Germinal center (tissue), 1 donor: ENCODE results near the gene CD300LF.

Experiments used
- DNase-seq: peaks from one replicate; pipeline ENCODE4 v3.0.0; 2012; ENCODE audit warnings: mixed read lengths, low spot score

The CD300LF gene

DNA sequence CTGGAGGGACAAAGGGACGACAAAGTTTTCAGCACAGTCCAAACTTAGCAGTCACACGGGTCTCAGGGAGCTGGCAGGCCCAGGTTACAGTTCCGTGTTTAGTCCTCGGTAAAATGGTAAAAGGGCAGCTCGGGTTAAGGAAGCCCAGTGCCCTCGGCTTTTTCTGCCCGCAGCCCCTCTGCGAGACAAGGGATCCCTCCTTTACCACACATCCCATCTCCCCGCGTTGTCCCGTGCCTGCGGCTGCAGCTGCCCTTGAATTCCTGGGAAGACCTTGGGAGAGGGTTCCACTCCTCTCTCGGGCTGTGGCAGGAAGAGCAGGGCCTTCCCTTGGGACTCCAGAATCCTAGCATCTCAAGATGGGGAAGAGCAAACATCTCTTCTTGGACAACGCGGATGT lies 17.1 kb upstream of the CD300LF start:
- DNase-seq: no peak

DNA sequence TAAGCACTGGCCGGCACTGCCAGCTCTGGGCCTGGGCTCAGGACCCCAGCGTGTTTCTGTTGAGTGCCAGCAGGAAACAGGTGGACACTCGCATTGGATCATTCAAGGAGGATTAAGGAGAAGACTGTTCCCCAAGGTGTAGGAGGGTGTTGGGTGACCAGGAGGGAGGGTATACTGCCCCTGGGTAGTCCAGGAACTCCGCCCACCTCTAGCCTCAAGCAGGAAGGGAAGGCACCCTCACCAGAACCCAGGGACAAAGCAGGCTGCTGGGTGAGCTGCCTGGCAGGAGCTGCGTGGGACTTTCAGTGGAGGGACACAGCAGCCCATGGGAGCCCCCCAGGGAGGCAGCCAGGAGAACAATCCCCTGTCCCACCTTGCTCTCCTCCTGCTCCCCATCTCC lies 16.6 kb upstream of the CD300LF start:
- no peak for DNase-seq

DNA sequence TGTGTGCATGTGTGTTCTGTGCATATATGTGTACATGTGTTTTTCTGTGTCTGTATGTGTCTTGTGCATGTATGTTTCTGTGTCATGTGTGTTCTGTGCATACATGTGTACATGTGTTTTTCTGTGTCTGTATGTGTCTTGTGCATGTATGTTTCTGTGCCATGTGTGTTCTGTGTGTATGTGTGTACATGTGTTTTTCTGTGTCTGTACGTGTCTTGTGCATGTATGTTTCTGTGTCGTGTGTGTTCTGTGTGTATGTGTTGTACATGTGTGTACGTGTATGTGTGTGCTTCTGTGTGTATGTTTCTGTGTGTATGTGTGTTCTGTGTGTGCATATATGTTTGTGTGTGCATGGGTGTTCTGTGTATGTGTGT lies 16.0 kb upstream of the CD300LF start:
- no peak for DNase-seq

DNA sequence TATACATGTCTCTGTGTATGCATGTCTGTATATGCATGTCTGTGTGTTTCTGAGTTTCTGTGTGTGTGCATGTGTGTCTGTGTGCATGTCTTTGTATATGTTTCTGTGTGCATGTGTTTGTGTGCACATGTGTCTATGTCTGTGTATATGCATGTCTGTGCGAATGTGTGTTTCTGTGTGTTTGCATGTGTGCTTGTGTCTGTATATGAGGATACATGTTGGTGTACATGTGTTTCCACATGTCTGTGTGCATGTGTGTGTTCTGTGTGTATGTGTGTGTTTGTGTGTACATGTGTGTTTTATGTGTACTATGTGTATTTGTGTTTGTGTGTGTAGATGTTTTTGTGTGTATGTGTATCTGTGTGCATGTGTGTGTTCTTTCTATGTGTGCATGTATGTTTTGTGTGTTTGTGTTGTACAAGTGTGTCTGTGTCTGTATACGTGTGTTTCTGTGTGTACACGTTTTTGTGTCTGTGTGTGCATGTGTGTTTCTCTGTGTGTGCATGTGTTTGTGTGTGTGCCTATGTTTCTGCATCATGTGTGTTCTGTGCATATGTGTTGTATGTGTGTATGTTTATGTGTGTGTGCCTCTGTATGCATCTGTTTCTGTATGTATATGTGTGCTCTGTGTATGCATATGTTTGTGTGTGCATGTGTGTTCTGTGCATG lies 15.4 kb upstream of the CD300LF start:
- DNase-seq: no peak

DNA sequence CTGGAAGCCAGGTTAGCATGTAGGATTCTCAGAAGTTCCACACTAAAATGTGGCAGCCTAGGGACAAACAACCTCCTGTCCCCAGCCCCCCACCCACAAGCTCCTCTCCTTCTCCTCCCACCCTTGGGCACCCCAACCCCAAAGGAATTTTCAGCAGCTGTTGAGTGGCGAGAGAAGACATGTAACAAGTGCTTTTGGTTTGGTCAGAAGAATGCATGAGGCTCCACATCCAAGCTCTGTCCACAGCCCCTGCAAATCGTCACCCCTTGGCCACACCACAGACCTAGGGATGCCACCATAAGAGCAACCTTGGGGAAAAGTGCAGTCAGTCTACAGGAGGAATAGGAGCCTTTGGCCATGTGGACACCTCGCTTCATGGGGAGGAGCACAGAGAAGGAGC lies 12.4 kb upstream of the CD300LF start:
- no peak for DNase-seq

DNA sequence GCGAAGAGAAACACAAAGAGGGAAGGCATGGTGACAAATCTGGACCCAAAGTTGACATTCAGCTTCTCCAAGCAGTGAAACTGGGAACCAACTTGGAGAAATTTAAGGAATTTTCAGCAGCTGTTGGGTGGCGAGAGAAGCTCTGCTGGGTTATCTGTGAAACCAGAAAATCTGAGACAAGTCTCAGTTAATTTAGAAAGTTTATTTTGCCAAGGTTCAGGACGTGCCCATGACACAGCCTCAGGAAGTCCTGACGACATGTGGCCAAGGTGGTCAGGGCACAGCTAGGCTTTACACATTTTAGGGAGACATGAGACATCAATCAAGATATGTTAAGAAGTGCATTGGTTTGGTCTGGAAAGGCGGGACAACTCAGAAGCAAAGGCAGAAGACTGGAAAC lies 11.2 kb upstream of the CD300LF start:
- DNase-seq: no peak

DNA sequence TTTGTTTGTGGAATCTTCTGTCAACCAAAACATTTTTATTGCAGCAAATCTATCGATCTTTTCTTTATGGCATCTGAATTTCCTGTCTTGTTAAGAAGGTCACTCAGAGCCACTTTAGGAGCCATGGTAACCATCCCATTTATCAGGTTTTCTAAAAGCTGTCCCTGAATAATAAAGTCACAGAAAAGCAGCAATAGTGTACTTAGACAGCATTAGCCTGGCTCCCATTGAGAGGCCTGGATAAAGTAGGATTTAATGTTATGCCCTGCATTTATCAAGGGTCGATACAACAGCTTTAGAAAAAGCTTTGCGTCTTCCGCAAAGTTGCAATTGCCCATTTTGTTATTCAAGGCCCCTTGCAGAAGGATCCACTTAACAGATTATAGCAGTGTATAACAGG lies 10.1 kb upstream of the CD300LF start:
- DNase-seq: no peak

DNA sequence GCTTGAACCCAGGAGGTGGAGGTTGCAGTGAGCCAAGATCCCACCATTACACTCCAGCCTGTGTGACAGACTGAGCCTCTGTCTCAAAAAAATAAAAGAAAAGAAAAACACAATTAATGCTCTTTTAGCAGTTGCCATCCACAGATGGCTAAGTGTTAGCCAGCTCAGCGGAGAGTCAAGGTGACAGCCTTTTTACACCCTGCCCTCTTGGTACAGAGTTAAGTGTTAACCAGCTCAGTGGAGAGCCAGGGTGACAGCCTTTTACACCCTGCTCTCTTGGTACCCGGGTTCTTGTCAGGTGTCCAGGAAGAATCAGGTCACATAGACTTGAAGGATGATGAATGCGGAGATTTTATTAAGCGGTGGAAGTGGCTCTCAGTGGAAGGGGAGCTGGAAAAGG lies 7.8 kb upstream of the CD300LF start:
- DNase-seq: no peak

DNA sequence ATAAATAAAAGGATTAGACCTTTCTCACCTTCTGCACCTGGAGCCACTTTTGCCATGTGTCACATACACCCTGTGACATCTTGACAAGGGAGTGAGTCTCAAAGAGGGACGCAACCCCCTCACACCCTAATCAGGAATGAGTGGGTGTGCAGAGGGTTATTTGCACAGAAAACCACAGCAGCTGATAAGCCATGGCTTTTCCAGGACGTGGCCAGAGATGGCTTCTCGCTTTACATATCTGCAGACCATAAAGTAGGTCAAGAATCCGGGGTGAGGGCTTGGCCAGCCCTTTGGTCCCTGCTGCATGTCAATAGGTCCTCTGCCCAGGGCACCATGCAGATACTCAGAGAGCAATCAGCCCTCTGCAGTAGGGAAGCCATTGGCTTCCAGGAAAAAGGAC lies 2.4 kb upstream of the CD300LF start:
- DNase-seq: no peak

DNA sequence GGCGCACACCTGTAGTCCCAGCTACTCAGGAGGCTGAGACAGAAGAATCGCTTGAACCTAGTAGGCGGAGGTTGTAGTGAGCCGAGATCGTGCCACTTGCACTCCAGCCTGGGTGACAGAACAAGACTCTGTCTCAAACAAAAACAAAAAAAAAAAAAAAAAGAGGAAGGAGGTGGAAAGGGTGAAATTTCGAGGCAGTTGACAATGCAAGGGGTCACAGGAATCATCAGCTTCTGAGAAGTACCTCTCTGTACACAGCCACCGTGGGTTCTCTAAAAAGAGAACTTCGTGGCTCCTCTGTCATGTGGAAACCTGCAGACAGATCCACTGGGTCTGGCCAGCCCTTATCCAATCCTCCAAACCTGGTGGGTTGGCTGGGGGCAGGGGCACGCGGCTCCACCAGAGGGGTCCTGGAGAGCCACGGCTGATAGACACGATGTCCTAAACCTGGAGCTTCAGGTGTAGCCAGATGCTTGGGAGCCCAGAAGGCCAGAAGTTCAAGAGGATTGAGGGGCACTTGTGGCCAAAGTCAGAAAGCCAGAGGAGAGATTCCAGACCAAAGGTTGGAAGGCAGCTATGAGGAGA lies 540 bp upstream of the CD300LF start:
- DNase-seq: no peak

DNA sequence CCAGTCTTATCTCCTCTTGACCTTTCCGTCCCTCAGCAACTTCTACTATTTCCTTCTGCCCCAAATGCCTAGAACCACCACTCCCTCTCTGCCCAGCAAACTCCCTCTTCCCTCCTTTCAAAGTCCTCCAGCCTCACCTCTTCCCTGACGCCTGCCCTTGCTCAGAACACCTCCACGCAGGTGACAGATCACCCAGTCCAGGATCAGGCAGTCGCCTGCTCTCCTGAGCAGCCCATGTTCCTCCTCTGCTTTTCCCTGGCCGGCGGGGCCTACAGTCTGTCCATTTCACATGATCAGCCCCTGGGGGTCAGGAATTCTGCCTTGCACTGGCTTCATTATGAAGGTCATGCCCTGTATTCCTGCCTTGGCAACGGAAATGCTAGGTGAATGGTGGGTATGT lies 422 bp downstream of the CD300LF start:
- no peak for DNase-seq

DNA sequence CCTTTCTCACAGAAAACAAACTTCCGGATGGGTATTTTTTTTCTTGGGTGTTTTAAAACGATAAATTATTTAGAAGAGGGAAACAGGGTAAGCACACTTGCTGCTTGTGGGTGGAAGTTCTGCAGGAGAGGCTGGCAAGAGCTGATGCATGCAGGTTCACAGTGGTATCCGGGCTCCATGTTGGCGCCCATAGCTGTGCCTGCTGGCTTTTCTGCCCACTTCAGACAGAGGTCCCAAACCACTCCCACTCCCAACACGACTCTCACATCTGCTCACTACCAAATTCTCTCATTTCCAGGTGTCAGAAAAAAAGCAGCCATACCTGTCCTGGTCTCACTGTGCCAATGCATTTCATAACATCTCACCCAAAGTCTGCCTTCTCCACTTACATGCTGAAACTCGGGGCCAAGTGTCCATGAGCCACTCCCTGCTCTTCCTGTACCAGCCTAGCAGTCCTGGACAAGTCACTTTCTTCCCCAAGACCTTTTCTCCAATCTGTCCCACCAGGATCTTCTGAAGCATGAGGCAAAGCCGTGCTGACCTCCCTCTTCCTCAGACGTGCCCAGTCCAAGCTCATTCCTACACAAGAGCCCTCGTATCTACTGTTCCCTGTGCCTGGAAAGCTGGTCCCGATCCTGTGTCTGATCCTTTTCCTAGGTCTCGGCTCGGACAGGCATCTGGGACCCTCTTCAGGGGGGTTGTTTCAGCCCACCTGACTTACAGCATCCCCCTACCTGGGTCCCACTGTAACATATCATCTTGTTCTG lies 1.5 kb downstream of the CD300LF start:
- no peak for DNase-seq

DNA sequence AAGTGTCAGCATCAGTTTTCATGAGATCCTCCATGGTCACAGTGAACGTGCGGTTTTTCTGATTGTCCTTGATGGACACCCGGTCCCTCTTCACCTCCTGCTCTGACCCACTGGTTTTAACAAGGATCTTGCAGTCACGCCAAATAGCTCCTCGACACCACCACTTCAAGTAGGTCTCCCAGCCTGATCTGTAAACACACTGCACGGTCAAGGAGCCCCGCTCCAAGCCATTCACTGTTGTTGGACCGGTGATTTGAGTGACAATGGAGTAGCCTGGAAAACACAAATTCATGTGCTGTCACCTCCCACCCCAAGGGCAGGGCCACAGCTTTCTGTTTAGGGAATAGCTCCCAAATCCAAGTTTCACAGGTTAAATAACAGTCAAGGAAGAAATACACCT lies 8.2 kb downstream of the CD300LF start:
- no peak for DNase-seq

DNA sequence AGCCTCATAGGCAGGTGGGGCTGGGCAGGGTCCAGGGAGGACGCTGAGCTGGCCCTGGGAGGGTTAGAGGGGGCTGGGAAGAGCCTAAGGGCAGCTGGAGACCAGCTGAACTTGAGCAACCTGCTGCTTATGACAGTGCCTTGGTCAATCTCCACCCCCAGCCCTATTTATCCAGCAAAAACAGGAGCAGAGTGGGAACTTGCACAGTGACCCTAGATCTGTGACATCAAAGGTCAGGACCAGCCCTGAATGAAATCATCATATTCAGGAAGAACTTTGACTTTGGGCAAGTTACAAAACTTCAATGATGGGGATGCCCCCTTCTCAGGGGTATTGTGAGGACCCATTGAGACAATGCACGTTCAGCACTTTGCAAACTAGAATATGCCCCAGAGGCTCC lies 9.4 kb downstream of the CD300LF start:
- DNase-seq: no peak

DNA sequence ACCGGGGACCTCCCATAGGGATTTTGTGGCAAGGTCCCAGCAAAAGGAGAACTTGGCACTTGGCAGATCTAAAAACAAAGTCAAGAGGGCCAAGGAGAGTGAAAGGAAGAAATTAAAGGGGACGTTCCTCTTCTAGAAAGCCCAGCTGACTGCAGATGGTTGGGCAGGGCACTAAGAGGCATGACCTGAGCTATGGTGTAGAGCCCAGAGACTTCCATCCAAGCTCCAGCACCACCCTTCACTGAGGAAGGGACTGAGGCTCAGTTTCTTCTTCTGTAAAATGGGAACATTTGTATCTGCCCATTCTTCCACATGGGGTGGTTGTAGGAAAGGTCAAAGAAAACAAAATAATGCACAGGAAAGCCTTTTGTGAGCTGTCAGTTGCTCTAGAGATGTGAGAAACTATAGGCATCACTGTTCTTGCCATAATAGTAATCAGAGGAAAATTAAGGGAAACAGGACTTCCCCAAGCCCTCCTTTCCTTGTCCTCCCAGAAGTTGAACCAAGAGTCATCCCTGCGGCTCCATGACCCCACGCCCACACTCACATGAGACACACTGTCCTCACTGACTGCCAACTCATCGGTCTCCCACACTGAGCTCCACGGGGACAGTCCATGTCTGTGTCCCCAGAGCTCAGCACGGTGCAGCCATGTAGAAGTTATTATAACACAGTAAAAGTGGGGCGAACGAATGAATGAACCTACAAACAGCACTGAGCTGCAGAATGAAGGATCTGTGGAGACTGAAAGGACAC lies 10.4 kb downstream of the CD300LF start:
- DNase-seq: no peak

DNA sequence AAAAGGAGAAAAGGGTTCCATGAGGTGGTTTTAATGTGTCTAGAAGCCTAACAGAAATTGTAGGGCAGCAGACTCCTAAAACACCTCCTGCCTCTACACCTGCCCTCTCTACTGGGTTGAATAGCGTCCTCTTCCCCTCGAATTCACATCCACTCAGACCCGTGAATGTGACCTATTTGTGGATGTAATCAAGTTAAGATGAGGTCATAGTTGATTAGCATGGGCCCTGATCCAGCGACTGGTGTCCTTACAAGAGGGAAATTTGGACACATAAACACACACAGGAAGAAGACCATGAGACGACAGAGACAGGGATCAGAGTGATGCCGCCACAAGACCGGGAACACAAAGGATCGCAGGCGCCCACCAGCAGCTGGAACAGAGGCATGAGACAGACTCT lies 13.5 kb downstream of the CD300LF start:
- no peak for DNase-seq

DNA sequence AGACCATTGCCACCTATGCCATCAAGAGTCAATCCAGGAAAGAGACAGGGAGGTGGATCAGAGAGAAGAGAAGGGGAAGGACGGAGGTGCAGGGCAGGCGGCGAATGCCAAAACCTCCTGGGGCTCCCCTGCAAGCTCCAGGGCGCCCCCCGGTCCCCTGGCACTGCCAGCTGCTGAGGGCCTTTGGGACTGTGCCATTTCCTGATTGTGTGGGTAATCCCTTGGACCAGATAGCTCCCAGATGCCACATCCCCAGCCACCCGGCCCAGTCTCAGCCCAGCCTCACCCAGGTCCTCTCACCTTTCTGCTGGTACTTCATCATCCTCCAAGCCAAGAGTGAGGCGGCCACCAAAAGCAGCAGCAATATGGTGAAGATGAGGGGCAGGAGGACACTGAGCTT lies 14.7 kb downstream of the CD300LF start:
- DNase-seq: no peak

DNA sequence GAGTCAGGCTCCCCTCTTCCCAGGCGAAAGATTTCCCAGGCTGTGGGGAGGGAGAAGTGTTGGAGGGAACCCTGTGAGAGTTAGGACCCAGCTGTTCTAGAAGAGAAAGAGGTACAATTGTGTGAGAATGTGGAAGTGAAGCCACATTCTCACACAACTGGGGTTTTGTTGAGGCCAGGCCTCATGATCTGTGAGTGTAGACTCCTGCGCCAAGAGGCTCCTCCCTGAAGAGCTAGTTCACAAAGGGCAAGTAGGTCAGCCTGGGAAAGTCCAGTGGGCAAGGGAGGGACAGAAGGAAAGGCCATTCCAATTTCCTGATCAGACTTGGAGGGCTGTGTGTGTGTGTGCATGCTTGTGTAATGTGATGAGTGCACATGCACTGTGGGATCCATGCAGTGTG lies 15.2 kb downstream of the CD300LF start:
- DNase-seq: no peak

DNA sequence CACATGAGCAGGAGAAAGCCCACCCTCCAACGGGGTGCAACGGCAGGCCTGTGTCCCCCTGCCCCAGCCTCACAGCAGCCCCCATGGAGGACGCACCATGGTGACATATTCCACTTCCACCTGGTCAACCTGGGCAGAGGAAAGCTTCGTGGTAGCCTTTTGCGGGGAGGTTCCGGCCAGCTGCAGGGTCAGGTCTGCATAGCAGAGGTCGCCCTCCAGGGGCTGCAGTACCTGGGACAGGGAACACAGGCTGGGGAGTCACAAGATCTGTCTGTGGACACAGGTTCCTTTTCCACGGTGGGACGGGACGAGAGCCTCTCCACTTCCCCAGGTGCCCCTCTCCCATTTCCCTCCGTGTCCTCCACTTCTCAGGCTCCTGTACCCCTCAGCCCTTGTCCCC lies 17.1 kb downstream of the CD300LF start:
- no peak for DNase-seq

DNA sequence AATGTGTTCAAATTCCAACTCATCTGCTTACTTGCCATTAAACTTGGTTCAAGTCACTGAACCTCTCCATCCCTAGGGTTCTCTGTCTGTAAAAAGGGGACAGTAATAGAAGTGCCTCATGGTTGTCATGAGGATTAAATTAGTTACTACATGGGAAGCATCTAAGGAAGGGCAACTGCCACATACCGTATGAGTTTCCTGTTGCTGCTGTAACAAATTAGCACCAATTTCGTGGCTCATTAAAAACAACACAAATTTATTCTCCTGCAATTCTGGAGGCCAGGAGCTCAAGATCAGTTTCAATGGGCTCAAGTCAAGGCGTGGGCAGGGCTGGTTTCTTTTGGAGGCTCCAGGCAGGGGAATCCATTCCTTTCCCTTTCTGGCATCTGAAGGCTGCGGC lies 18.6 kb downstream of the CD300LF start:
- DNase-seq: no peak

DNA sequence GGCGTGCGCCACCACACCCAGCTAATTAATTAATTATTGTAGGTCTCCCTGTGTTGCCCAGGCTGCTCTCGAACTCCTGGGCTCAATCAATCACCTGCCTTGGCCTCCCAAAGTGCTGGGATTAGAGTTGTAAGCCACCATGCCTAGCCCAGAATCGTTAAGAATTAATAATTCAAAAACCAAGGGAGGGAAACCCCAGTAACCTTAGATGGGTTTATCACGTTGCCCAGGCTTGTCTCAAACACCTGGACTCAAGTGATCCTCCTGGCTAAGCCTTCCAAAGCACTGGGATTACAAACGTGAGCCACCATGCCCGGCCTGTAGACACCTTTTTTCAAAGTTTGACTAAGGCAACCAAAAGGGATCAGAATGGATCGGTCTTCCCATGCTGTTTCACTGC lies 21.6 kb downstream of the CD300LF start:
- DNase-seq: no peak

DNA sequence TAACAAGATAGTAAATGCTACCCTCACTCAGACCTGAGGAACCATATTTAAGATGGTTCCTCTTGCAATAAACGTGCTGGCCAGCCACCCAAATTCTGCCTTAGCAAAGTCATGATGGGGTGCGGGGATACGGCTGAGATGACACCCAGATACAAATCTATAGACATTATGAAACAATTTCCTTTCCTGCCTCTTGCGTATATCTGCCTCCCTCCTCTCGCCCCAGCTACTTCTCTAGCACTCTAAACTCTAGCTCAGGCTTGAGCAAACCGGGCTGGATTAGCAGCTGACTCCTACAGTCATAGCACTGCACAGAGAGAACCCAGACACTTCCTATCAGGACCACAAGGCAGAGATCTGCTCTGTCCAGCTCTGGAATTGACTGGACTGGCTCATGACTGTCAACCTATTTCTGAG lies 22.3 kb downstream of the CD300LF start:
- no peak for DNase-seq

DNA sequence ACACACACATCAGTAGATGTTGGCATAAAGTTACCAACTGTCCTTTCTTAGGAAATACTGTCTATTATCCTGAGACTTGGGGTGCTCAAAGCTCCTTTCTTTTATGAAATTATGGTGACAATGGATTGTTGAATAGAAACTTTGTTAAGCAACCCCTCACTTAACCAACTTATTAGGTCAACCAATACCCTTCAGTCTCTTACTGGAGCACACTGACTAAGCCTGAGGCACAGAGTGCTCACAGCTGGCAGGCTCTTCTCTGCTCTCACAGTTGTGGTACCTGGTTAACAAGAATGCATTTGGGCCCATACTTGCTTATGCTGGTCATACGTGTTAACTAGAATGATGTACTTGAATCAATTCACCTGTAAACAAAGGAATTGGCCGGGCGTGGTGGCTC lies 24.8 kb downstream of the CD300LF start:
- DNase-seq: no peak
